ENCODE results near the gene USH2A. TPM values are rescaled to one million over a fixed set of nuclear protein-coding genes. Genes with fewer than 3 reads are reported as not detected.
"Not testable (repeated sequence)": the region's sequence is repeated elsewhere in the genome, so short reads cannot be mapped to it uniquely, and the experiment has no call there.

Gene USH2A
- total RNA-seq, 1 donor from 2014 or later: not detected

DNA sequence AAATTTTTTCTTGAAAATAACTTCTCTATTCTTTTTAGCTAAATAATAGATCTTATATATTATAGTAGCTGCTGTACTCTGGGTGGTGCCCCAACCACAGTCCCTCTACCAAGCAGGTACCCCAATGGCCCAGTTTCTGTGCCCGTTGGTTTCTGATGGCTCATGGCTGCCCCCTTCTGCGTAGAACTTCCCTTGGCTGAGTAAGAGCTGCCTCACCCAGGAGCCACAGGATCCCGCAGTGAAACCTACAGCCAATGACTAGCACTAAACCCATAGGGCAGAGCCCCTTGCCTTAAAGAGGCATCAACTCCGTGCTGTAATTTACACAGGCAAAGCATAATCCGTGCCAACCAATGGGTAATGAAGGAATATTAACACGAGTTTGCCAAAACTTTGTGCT lies 247.5 kb downstream of the USH2A start:
- no peaks in the 10 kb centered on the region for H3K9me3 Mint-ChIP-seq
- H3K27me3 Mint-ChIP-seq (ENCODE audit: insufficient read depth): no peaks in the 10 kb centered on the region
- intact Hi-C loops (cut with micrococcal nuclease): no loop called here
- H3K4me1 Mint-ChIP-seq (ENCODE audit: low read depth): no peaks in the 10 kb centered on the region
- H3K36me3 Mint-ChIP-seq (ENCODE audit: low read depth): no peaks in the 10 kb centered on the region
- H3K4me3 Mint-ChIP-seq: no peak overlapping the region
- no peak for DNase-seq (ENCODE audit: low spot score)
- no peak overlapping the region for H3K27ac Mint-ChIP-seq

DNA sequence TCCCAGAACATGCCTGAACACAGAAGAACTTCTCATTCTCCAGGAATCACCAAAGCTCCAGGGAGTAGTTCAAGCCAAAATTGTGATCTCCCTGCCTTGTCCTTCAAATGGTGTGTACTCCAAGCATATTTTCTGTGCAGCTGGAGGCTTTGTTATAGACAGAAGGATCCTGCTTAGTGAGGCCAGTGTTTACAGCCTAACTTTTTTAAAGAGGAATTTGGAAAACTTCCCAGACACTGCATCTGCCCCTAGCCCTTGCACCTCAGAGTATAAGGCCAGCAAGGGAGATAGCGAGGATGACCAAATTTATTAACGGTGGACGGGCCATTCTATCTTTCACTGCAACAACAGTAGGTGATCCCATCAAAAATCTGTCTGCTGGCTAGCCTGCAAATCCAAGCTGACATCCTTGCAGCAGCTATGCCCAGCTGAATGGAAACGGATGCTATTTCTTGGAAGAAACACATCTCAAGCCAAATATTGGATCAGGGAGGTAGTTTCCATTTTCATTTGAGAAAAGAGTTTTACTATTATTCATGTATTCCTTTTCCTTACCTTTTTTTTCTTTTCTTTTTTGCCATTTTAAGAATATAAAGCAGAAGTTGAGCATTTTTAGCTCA lies 249.8 kb downstream of the USH2A start:
- Mint-ChIP-seq H3K27ac (no peak overlapping the region), H3K36me3 (ENCODE audit: low read depth) (no peaks in the 10 kb centered on the region), H3K4me1 (ENCODE audit: low read depth) (no peaks in the 10 kb centered on the region), H3K9me3 (no peaks in the 10 kb centered on the region), H3K27me3 (ENCODE audit: insufficient read depth) (no peaks in the 10 kb centered on the region), H3K4me3 (no peak overlapping the region)
- intact Hi-C loops (cut with micrococcal nuclease): no loop called here
- DNase-seq (ENCODE audit: low spot score): no peak

GRCh38 chr1:216169351-216169750 lies 253.9 kb downstream of the USH2A start:
- Mint-ChIP-seq H3K27me3 (ENCODE audit: insufficient read depth) (no peaks in the 10 kb centered on the region), H3K4me1 (ENCODE audit: low read depth) (no peaks in the 10 kb centered on the region), H3K27ac (no peak overlapping the region), H3K4me3 (no peak overlapping the region), H3K36me3 (ENCODE audit: low read depth) (no peaks in the 10 kb centered on the region), H3K9me3 (no peaks in the 10 kb centered on the region)
- no peak for DNase-seq (ENCODE audit: low spot score)
- intact Hi-C loops (cut with micrococcal nuclease): no loop called here

- H3K36me3 Mint-ChIP-seq (ENCODE audit: low read depth): no peaks in the 10 kb centered on the region
- DNase-seq (ENCODE audit: low spot score): no peak
- no peak overlapping the region for H3K4me3 Mint-ChIP-seq
- no peaks in the 10 kb centered on the region for H3K4me1 Mint-ChIP-seq (ENCODE audit: low read depth)
- H3K27me3 Mint-ChIP-seq (ENCODE audit: insufficient read depth): no peaks in the 10 kb centered on the region
- no peaks in the 10 kb centered on the region for H3K9me3 Mint-ChIP-seq
- intact Hi-C loops (cut with micrococcal nuclease): no loop called here
- no peak overlapping the region for H3K27ac Mint-ChIP-seq
Observed at GRCh38 chr1:216168546-216168945, 254.7 kb downstream of the USH2A start.

GRCh38 chr1:216154063-216154462 lies 269.2 kb downstream of the USH2A start:
- H3K9me3 Mint-ChIP-seq: peaks cover 5% of the 10 kb centered on the region
- intact Hi-C loops (cut with micrococcal nuclease): no loop called here
- H3K4me3 Mint-ChIP-seq: no peak overlapping the region
- no peak for DNase-seq (ENCODE audit: low spot score)
- no peaks in the 10 kb centered on the region for H3K4me1 Mint-ChIP-seq (ENCODE audit: low read depth)
- H3K36me3 Mint-ChIP-seq (ENCODE audit: low read depth): no peaks in the 10 kb centered on the region
- H3K27ac Mint-ChIP-seq: no peak overlapping the region
- H3K27me3 Mint-ChIP-seq (ENCODE audit: insufficient read depth): no peaks in the 10 kb centered on the region

GRCh38 chr1:216153130-216153529 lies 270.1 kb downstream of the USH2A start:
- no peak overlapping the region for H3K27ac Mint-ChIP-seq
- no peak for DNase-seq (ENCODE audit: low spot score)
- no peak overlapping the region for H3K4me3 Mint-ChIP-seq
- no peaks in the 10 kb centered on the region for H3K36me3 Mint-ChIP-seq (ENCODE audit: low read depth)
- no peaks in the 10 kb centered on the region for H3K27me3 Mint-ChIP-seq (ENCODE audit: insufficient read depth)
- intact Hi-C loops (cut with micrococcal nuclease): no loop called here
- H3K4me1 Mint-ChIP-seq (ENCODE audit: low read depth): no peaks in the 10 kb centered on the region
- peaks cover 9% of the 10 kb centered on the region for H3K9me3 Mint-ChIP-seq

DNA sequence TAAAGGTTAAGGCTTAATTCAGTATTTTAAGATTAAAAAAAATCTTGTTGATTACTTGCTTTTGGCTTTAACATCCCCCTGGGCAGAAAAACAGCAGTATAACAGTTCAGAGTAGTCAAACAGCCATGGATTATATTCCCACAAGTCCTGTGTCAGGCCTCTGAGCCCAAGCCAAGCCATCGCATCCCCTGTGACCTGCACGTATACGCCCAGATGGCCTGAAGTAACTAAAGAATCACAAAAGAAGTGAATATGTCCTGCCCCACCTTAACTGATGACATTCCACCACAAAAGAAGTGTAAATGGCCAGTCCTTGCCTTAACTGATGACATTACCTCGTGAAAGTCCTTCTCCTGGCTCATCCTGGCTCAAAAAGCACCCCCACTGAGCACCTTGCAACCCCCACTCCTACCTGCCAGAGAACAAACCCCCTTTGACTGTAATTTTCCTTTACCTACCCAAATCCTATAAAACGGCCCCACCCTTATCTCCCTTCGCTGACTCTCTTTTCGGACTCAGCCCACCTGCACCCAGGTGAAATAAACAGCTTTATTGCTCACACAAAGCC lies 277.7 kb downstream of the USH2A start:
- DNase-seq (ENCODE audit: low spot score); H3K27me3 Mint-ChIP-seq (ENCODE audit: insufficient read depth); H3K4me1 Mint-ChIP-seq (ENCODE audit: low read depth); intact Hi-C loops (cut with micrococcal nuclease); H3K36me3 Mint-ChIP-seq (ENCODE audit: low read depth); H3K27ac Mint-ChIP-seq; H3K4me3 Mint-ChIP-seq; H3K9me3 Mint-ChIP-seq: not testable (repeated sequence)

- no peaks in the 10 kb centered on the region for H3K27me3 Mint-ChIP-seq (ENCODE audit: insufficient read depth)
- H3K9me3 Mint-ChIP-seq: peaks cover 4% of the 10 kb centered on the region
- H3K27ac Mint-ChIP-seq: no peak overlapping the region
- no peak overlapping the region for H3K4me3 Mint-ChIP-seq
- intact Hi-C loops (cut with micrococcal nuclease): no loop called here
- H3K4me1 Mint-ChIP-seq (ENCODE audit: low read depth): no peaks in the 10 kb centered on the region
- no peaks in the 10 kb centered on the region for H3K36me3 Mint-ChIP-seq (ENCODE audit: low read depth)
- DNase-seq (ENCODE audit: low spot score): no peak
Observed at GRCh38 chr1:216144661-216145450, 278.4 kb downstream of the USH2A start.

GRCh38 chr1:216142921-216143320 lies 280.3 kb downstream of the USH2A start:
- Mint-ChIP-seq H3K27ac (no peak overlapping the region), H3K36me3 (ENCODE audit: low read depth) (no peaks in the 10 kb centered on the region), H3K4me3 (no peak overlapping the region), H3K27me3 (ENCODE audit: insufficient read depth) (no peaks in the 10 kb centered on the region), H3K4me1 (ENCODE audit: low read depth) (no peaks in the 10 kb centered on the region), H3K9me3 (no peaks in the 10 kb centered on the region)
- intact Hi-C loops (cut with micrococcal nuclease): no loop called here
- DNase-seq (ENCODE audit: low spot score): no peak

GRCh38 chr1:216140730-216141524 lies 282.3 kb downstream of the USH2A start:
- Mint-ChIP-seq H3K4me1 (ENCODE audit: low read depth) (no peaks in the 10 kb centered on the region), H3K9me3 (no peaks in the 10 kb centered on the region), H3K27me3 (ENCODE audit: insufficient read depth) (no peaks in the 10 kb centered on the region), H3K36me3 (ENCODE audit: low read depth) (no peaks in the 10 kb centered on the region), H3K4me3 (no peak overlapping the region), H3K27ac (no peak overlapping the region)
- DNase-seq (ENCODE audit: low spot score): no peak
- intact Hi-C loops (cut with micrococcal nuclease): no loop called here

DNA sequence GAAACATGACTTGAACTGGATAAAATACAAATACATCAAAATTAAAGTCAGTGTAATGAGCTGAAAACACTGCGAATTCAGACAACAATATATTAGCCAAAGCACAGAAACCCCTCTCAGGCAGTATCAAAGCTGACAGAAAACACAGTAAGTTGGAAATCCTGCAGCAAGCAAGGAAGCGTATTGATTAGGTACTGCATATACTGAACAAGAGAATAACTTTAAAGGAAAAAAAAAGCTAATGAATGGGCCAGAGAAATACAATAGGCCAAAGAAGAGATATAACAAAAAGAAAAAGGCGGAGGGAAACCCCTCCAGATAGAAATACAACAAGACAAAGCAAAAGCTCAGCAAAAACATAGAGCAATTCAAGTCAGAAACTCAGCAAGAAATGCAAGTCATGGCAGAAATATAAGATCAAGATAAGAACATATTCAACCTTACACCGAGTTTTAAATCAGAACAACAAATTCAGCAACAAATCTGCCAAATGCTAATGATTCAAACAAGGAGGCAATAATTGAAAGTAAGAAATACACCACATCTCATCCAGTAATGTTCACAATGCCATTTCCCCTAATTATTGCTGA lies 299.0 kb downstream of the USH2A start:
- no peaks in the 10 kb centered on the region for H3K27me3 Mint-ChIP-seq (ENCODE audit: insufficient read depth)
- intact Hi-C loops (cut with micrococcal nuclease): no loop called here
- no peak for DNase-seq (ENCODE audit: low spot score)
- H3K27ac Mint-ChIP-seq: no peak overlapping the region
- no peaks in the 10 kb centered on the region for H3K4me1 Mint-ChIP-seq (ENCODE audit: low read depth)
- H3K9me3 Mint-ChIP-seq: no peaks in the 10 kb centered on the region
- H3K4me3 Mint-ChIP-seq: no peak overlapping the region
- H3K36me3 Mint-ChIP-seq (ENCODE audit: low read depth): no peaks in the 10 kb centered on the region

DNA sequence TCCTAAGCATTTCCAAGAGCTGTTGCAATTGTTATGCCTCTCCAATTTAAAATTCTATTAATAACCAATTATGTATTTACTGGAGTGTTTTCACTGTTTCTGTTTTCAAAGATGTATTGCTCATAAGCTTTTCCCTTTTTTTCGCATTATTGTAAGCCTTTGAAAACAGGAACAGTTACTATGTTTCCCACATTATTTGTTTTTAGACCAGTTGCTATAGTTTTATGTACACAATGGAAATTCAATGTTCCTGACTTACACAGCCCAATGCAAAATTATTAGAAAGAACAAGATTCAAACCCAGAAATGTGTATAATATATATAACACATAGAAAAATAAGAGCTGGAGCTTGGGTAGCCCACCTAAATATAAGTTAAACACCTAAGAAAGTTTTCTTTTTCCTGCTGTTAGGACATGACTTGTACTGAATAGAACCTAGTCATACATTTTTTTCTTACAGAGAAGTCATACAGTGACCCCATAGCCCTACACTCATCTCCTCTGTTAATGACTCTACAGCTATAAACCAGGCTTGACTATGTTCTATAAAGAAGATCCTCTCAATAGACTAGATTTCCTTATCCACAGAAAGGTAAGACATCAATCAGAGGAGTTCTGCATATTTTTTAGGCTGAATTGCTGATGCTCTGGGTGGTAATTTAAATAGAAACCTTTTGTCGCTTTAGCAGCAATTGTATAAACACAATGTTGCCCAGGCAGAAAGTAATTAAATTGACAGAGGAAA lies 299.6 kb downstream of the USH2A start:
- intact Hi-C loops (cut with micrococcal nuclease): no loop called here
- H3K27ac Mint-ChIP-seq: no peak overlapping the region
- H3K27me3 Mint-ChIP-seq (ENCODE audit: insufficient read depth): no peaks in the 10 kb centered on the region
- no peak overlapping the region for H3K4me3 Mint-ChIP-seq
- no peaks in the 10 kb centered on the region for H3K4me1 Mint-ChIP-seq (ENCODE audit: low read depth)
- DNase-seq (ENCODE audit: low spot score): no peak
- H3K9me3 Mint-ChIP-seq: no peaks in the 10 kb centered on the region
- H3K36me3 Mint-ChIP-seq (ENCODE audit: low read depth): no peaks in the 10 kb centered on the region

All from activated T-helper 1 cell treated with anti-CD3 and anti-CD28 coated beads, Interleukin-12 subunit alpha, Interleukin-12 subunit beta, Interleukin-2, Interleukin-4 antibody, amounts not matched to agents 30 ng/mL and 10 ng/mL and 1 ng/mL, durations not matched to agents 14 hours and 24 hours and 36 hours (primary cell).